Measurements from ENCODE around the gene MEF2D.

Gene MEF2D

GRCh38 chr1:156480411-156481192, 20.0 kb downstream of the MEF2D start:
- no peak overlapping the region for H3K4me3 ChIP-seq (replicated peaks in 1 of 2; ENCODE audit: low read depth in 2 of 2, low read length in 2 of 2)
- TF ChIP-seq CTCF (IDR thresholded peaks at IDR 0.05; ENCODE audit: low read depth, low read length): peak; percentile 78
- peak; percentile 59 to 67 for DNase-seq (ENCODE audit: low read depth in 2 of 2)

- no peak overlapping the region for H3K4me3 ChIP-seq (replicated peaks in 1 of 2; ENCODE audit: low read depth in 2 of 2, low read length in 2 of 2)
- DNase-seq (ENCODE audit: low read depth in 2 of 2): no peak
- peak; percentile 31 for TF ChIP-seq CTCF (IDR thresholded peaks at IDR 0.05; ENCODE audit: low read depth, low read length)
These were observed 20.6 kb downstream of the MEF2D start for GRCh38 chr1:156480016-156480370.

GRCh38 chr1:156479093-156480015, 21.2 kb downstream of the MEF2D start:
- TF ChIP-seq CTCF (IDR thresholded peaks at IDR 0.05; ENCODE audit: low read depth, low read length): no peak
- no peak for DNase-seq (ENCODE audit: low read depth in 2 of 2)
- no peak overlapping the region for H3K4me3 ChIP-seq (replicated peaks in 1 of 2; ENCODE audit: low read depth in 2 of 2, low read length in 2 of 2)

- no peak for TF ChIP-seq CTCF (IDR thresholded peaks at IDR 0.05; ENCODE audit: low read depth, low read length)
- no peak overlapping the region for H3K4me3 ChIP-seq (replicated peaks in 1 of 2; ENCODE audit: low read depth in 2 of 2, low read length in 2 of 2)
- no peak for DNase-seq (ENCODE audit: low read depth in 2 of 2)
These were observed 22.3 kb downstream of the MEF2D start for GRCh38 chr1:156478250-156478627.

- H3K4me3 ChIP-seq (replicated peaks in 1 of 2; ENCODE audit: low read depth in 2 of 2, low read length in 2 of 2): no peak overlapping the region
- DNase-seq (ENCODE audit: low read depth in 2 of 2): no peak
- TF ChIP-seq CTCF (IDR thresholded peaks at IDR 0.05; ENCODE audit: low read depth, low read length): no peak
These were observed 22.9 kb downstream of the MEF2D start for GRCh38 chr1:156477526-156478249.

GRCh38 chr1:156476501-156477298, 23.9 kb downstream of the MEF2D start:
- TF ChIP-seq CTCF (IDR thresholded peaks at IDR 0.05; ENCODE audit: low read depth, low read length): no peak
- peak; percentile 67 to 70 for DNase-seq (ENCODE audit: low read depth in 2 of 2)
- no peak overlapping the region for H3K4me3 ChIP-seq (replicated peaks in 1 of 2; ENCODE audit: low read depth in 2 of 2, low read length in 2 of 2)
